ENCODE data around the gene MPO.

Gene MPO

GRCh38 chr17:58306131-58306951, 25.6 kb upstream of the MPO start:
- DNase-seq: no peak

- DNase-seq: no peak
Measured at GRCh38 chr17:58305626-58306025, 24.9 kb upstream of the MPO start.

GRCh38 chr17:58304750-58305486, 24.2 kb upstream of the MPO start:
- no peak for DNase-seq

GRCh38 chr17:58303971-58304749, 23.4 kb upstream of the MPO start:
- DNase-seq: no peak

GRCh38 chr17:58302919-58303585, 22.3 kb upstream of the MPO start:
- no peak for DNase-seq

- DNase-seq: no peak
Measured at GRCh38 chr17:58302171-58302918, 21.6 kb upstream of the MPO start.

GRCh38 chr17:58301504-58302150, 20.9 kb upstream of the MPO start:
- no peak for DNase-seq

- DNase-seq: no peak
Measured at GRCh38 chr17:58300336-58300735, 19.6 kb upstream of the MPO start.

- no peak for DNase-seq
Measured at GRCh38 chr17:58294034-58294433, 13.3 kb upstream of the MPO start.

- DNase-seq: no peak
Measured at GRCh38 chr17:58291246-58291645, 10.5 kb upstream of the MPO start.

- no peak for DNase-seq
Measured at GRCh38 chr17:58289869-58290268, 9.1 kb upstream of the MPO start.

GRCh38 chr17:58285422-58285810, 4.7 kb upstream of the MPO start:
- no peak for DNase-seq

GRCh38 chr17:58284613-58285421, 4.1 kb upstream of the MPO start:
- DNase-seq: no peak

GRCh38 chr17:58283674-58284612, 3.2 kb upstream of the MPO start:
- no peak for DNase-seq

GRCh38 chr17:58282442-58282841, 1.7 kb upstream of the MPO start:
- DNase-seq: no peak

- DNase-seq: no peak
Measured at GRCh38 chr17:58281511-58282011, 826 bp upstream of the MPO start.

- DNase-seq: no peak
Measured at GRCh38 chr17:58279736-58280479, 827 bp downstream of the MPO start.

- no peak for DNase-seq
Measured at GRCh38 chr17:58279016-58279711, 1.6 kb downstream of the MPO start.
